ENCODE results near the gene NSUN3. TPM values are rescaled to one million over a fixed set of nuclear protein-coding genes. Genes with fewer than 3 reads are reported as not detected.

NSUN3 gene
- total RNA-seq, 2 donors from 2014 or later: 18.5 to 22.6 TPM

DNA sequence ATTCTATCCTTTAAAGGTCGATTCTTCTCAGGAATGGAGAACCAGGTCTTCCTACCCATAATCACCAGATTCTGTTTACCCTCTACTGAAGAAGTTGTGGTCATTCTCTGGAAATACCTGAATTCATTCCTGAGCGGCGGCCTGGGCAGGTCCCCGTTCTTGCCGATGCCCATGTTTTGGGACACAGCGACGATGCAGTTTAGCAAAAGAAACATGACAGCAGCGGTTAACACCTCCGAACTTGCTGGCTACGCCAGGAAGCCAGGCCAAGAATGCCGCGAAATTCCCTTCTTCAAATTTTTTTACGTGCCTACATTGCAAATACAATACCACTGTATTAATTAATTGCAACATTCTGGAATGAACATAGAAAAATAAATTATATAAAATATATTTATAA lies 1.6 kb upstream of the NSUN3 start:
- TF ChIP-seq, protein P1, sequence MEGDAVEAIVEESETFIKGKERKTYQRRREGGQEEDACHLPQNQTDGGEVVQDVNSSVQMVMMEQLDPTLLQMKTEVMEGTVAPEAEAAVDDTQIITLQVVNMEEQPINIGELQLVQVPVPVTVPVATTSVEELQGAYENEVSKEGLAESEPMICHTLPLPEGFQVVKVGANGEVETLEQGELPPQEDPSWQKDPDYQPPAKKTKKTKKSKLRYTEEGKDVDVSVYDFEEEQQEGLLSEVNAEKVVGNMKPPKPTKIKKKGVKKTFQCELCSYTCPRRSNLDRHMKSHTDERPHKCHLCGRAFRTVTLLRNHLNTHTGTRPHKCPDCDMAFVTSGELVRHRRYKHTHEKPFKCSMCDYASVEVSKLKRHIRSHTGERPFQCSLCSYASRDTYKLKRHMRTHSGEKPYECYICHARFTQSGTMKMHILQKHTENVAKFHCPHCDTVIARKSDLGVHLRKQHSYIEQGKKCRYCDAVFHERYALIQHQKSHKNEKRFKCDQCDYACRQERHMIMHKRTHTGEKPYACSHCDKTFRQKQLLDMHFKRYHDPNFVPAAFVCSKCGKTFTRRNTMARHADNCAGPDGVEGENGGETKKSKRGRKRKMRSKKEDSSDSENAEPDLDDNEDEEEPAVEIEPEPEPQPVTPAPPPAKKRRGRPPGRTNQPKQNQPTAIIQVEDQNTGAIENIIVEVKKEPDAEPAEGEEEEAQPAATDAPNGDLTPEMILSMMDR (conservative IDR thresholded peaks at IDR 0.05): no peak
- H3K27me3 ChIP-seq (ENCODE audit: control insufficient read depth, insufficient read depth, low read length, poor library complexity, severe bottlenecking): no peaks in the 10 kb centered on the region
- Mint-ChIP-seq H3K4me3 (no peak overlapping the region), H3K27ac (no peak overlapping the region), H3K9me3 (no peaks in the 10 kb centered on the region), H3K4me1 (peaks cover 21% of the 10 kb centered on the region), H3K27me3 (ENCODE audit: insufficient read depth) (no peaks in the 10 kb centered on the region), H3K36me3 (ENCODE audit: low read depth) (peaks cover 20% of the 10 kb centered on the region)
- H3K9ac ChIP-seq (ENCODE audit: extremely low read depth, low read length, poor library complexity, severe bottlenecking): no peak overlapping the region
- no peaks in the 10 kb centered on the region for H3K9me3 ChIP-seq (ENCODE audit: control insufficient read depth, low read length)
- H3K27ac ChIP-seq (ENCODE audit: low read depth, low read length): no peak overlapping the region
- peaks cover 12% of the 10 kb centered on the region for H3K36me3 ChIP-seq (ENCODE audit: control insufficient read depth, insufficient read depth, low read length)
- 97% methylated on average over 5 to 13 of the region's 13 CpGs for WGBS, 2 experiments (ENCODE audit: insufficient coverage in 1 of 2, insufficient read length in 1 of 2)
- DNase-seq: no peak
- H3K4me3 ChIP-seq (ENCODE audit: low read length): no peak overlapping the region
- peaks cover 4% of the 10 kb centered on the region for H3K4me1 ChIP-seq (ENCODE audit: control insufficient read depth, insufficient read depth, low read length)

DNA sequence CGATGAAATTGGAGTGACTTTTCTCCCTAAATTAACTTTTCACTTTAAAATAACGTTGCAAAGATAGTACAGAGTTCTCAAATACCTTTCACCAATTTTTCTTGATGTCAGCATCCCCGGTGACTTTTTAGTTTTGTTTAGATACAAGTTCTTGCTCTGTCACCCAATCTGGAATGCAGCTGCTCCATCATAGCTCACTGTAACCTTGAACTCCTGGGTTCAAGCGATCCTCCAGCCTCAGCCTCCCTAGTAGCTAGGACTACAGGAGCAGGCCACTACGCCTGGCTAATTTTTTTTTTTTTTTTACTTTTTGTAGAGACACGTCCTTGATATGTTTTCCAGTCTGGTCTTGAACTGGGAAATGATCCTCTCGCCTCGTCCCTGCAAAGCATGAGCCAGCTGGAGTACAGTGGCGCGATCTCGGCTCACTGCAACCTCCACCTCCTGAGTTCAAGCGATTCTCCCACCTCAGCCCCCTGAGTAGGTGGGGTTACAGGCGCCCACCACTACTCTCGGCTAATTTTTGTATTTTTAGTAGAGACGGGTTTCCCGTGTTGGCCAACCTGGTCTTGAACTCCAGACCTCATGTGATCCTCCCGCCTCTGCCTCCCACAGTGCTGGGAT lies 747 bp downstream of the NSUN3 start:
- H3K4me3 Mint-ChIP-seq: peak overlapping the region; percentile 87
- TF ChIP-seq, protein P1 (conservative IDR thresholded peaks at IDR 0.05): no peak
- H3K9me3 Mint-ChIP-seq: peaks cover 15% of the 10 kb centered on the region
- H3K36me3 ChIP-seq (ENCODE audit: control insufficient read depth, insufficient read depth, low read length): peaks cover 25% of the 10 kb centered on the region
- H3K9ac ChIP-seq (ENCODE audit: extremely low read depth, low read length, poor library complexity, severe bottlenecking): peak overlapping the region; percentile 86
- H3K9me3 ChIP-seq (ENCODE audit: control insufficient read depth, low read length): peaks cover 18% of the 10 kb centered on the region
- no peaks in the 10 kb centered on the region for H3K27me3 Mint-ChIP-seq (ENCODE audit: insufficient read depth)
- no peaks in the 10 kb centered on the region for H3K27me3 ChIP-seq (ENCODE audit: control insufficient read depth, insufficient read depth, low read length, poor library complexity, severe bottlenecking)
- H3K4me1 Mint-ChIP-seq: peaks cover 27% of the 10 kb centered on the region
- no peak for DNase-seq
- H3K27ac ChIP-seq (ENCODE audit: low read depth, low read length): peak overlapping the region; percentile 95
- 54 to 76% methylated on average over 12 to 17 of the region's 17 CpGs for WGBS, 2 experiments (ENCODE audit: insufficient coverage in 1 of 2, insufficient read length in 1 of 2)
- peaks cover 4% of the 10 kb centered on the region for H3K4me1 ChIP-seq (ENCODE audit: control insufficient read depth, insufficient read depth, low read length)
- peak overlapping the region; percentile 95 for H3K4me3 ChIP-seq (ENCODE audit: low read length)
- peaks cover 36% of the 10 kb centered on the region for H3K36me3 Mint-ChIP-seq (ENCODE audit: low read depth)
- peak overlapping the region; percentile 99 for H3K27ac Mint-ChIP-seq

DNA sequence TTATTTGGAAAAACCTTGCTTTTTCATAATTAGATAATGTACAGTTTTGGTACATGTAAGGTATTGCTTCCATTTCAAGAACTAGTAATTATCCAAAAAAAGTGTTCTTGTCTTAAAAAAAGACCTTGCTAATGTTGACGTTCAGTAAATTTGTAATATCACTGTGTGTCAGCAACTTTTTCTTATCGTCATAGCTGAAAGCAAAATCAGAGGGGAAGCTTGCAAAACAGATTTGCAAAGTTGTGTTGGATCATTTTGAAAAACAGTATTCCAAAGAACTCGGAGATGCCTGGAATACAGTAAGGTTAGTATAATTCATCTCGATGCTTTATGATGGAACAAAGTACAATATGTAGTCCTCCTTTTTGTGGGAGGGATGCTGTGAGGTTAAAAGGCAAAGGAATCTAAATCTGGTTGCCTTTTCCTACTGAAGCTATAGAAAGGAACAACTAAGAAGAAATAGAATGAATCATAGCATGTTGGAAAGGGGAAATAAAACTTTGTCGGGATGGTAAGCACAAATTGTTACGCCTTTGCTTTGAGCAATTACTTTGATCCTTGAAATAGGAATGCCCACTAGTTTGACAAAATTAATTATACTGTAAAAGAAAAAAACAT lies 1.5 kb downstream of the NSUN3 start:
- Mint-ChIP-seq H3K27ac (no peak overlapping the region), H3K27me3 (ENCODE audit: insufficient read depth) (no peaks in the 10 kb centered on the region), H3K9me3 (peaks cover 15% of the 10 kb centered on the region), H3K4me1 (peaks cover 27% of the 10 kb centered on the region), H3K36me3 (ENCODE audit: low read depth) (peaks cover 31% of the 10 kb centered on the region), H3K4me3 (peak overlapping the region; percentile 87)
- Histone ChIP-seq H3K27me3 (ENCODE audit: control insufficient read depth, insufficient read depth, low read length, poor library complexity, severe bottlenecking) (no peaks in the 10 kb centered on the region), H3K4me1 (ENCODE audit: control insufficient read depth, insufficient read depth, low read length) (peaks cover 4% of the 10 kb centered on the region), H3K4me3 (ENCODE audit: low read length) (peak overlapping the region; percentile 95), H3K9ac (ENCODE audit: extremely low read depth, low read length, poor library complexity, severe bottlenecking) (no peak overlapping the region), H3K36me3 (ENCODE audit: control insufficient read depth, insufficient read depth, low read length) (peaks cover 30% of the 10 kb centered on the region), H3K27ac (ENCODE audit: low read depth, low read length) (no peak overlapping the region), H3K9me3 (ENCODE audit: control insufficient read depth, low read length) (peaks cover 22% of the 10 kb centered on the region)
- TF ChIP-seq, protein P1 (conservative IDR thresholded peaks at IDR 0.05): no peak
- DNase-seq: no peak
- 94 to 96% methylated on average over 4 to 6 of the region's 6 CpGs for WGBS, 2 experiments (ENCODE audit: insufficient coverage in 1 of 2, insufficient read length in 1 of 2)
